ENCODE data around the gene PRLHR.
"Not testable (repeated sequence)": the region's sequence is repeated elsewhere in the genome, so short reads cannot be mapped to it uniquely, and the experiment has no call there.

Gene PRLHR

DNA sequence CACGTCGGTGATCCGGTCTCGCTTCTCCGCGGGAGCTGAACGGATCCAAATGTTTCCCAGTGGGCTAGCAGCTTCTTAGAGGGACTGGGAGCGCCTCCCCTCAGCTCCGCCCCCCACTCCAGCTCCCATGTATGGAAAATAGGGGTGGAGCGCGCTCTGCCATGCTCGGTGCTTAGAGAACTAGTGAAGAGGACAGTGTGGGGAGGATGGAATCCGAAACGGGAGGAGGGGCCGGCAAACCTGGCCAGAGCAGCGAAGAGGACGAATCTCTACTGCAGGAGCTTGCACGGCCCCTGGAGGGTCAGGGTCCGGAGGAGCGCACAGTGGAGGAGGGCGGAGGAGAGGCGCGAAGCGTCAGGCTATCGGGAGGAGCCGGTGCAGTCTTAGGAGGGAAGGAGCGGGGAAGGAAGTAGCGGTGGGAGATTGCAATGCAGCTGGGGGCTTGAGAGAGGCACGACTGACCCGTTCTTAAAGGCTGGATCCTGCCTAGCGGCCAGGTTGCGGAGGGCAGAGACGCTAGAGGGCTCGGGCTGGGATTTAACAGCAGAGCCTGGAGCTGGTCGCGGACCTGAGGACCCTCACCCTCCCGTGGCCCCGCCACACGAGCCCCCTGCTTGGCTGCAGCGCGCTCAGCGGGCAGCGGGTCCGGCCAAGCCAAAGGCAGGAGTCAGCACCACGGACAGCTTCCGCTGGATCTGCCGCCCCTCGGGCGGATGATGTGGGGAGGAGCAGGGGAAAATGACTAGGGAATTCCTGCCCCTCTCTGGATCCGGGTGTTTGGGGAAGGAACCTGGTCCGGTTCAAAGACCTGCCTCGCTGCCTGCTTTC is at the start of gene PRLHR:
Gene PRLHR, minus strand, starts transcription at position 51 of the 828 bp plus-strand sequence. CDS start 404 bp downstream, outside the sequence.
- DNase-seq (ENCODE audit: low read depth, low spot score): no peak

DNA sequence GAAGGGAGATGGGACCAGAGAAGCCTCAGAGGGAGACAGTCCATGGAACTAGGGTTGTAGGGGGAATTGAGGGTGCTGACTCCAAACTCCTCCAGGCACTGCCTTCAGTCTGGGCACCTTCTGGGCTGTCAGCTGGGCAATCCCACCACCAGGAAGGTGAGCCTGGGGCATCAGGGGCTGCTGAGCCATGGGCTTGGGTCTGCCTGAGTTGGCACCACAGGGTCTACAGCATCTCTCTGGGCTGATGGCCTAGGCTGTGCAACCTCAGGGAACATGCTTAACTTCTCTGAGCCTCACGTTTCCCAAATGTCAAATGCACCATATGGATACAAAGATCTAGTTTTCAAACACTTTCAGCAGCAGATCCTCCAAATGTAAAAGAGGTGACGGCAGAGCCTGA is 46.8 kb upstream of the PRLHR start:
- DNase-seq (ENCODE audit: low read depth, low spot score): no peak

DNA sequence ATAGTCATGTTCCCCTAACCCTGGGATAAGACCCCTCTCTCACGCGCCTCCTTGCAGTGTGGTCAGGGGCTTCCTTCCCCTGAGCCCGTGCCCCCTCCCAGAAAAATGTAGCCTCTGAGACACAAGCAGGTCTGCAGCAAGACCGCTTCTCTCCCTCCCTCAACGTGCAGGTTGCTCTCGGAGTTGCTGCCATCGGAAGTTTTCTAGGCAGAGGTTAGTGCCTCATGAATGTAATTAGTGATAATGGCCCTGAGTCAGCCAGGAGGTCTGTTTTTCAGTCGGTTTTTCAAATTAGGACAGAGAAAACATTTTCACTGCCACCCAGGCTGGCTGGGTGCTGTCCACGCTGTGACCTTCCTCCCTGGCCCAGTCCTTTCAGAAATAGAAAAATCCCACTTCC is 43.2 kb upstream of the PRLHR start:
- no peak for DNase-seq (ENCODE audit: low read depth, low spot score)

DNA sequence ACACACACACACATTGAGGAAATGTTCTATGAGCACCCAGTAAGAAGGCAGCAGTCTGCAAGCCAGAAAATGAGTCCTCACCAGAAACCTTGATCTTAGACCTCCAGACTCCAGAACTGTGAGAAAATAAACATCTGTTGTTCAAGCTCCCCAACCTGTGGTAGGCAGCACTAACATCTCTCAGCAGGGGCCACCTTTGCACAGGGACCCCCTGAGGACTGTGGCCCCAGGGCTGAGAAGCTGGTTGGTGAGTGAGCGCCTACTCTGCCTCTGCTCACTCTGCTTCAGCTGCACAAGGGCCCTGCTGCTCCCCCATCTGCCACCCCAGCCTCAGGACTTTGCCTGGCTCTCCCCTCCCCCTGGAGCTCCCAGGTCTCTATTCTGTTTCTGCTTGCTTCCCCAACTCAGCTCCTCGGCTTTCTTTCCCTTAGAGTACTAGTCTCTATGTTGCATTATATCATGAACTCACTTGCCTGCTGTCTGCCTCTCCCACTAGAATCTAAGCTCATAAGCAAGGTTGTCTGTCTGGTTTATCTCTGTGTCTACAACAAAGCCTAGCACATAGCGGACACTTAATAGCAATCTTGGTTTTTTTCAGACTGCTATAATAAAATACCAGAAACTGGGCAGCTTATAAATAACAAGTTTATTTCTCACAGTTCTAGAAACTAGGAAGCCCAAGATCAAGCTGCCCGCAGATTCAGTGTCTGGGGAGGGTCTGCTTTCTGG is 40.4 kb upstream of the PRLHR start:
- DNase-seq (ENCODE audit: low read depth, low spot score): no peak

DNA sequence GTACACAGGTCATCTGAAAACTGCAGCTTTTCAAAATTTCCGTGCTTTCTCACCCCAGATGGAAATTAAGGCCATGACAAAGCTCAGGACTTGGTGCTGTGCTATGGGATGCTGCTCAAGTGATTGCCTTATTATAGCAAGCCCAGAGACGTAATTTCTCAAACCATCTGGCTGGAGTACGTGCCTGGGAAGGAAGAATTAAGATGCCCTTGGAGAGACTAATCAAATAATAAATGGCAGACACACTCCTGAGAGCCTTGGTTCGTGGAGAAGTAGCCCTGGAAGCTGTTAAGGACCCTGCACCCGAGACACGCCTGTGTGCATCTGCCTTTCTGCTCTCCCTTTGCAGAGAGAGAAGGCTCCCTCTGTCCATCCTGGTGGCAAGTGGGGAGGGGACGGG is 38.3 kb upstream of the PRLHR start:
- DNase-seq (ENCODE audit: low read depth, low spot score): no peak

DNA sequence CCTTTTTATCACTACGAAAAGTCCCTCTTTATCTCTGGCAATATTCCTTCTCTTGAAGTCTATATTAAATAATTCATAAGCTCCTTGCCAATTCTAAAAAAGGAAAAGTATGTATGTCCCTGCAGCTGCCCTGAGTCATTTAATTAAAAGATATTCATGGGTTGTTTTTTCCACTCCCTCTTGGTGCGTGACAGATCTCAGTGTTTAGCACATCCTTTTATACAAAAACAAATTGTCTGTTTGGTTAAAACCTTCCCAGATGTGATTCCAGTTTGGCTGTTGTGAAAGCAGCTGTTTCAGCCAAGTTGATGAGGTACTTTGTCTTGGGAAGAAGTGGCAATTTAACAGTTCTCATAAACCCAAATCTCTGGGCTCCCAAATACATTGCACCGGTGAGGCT is 33.8 kb upstream of the PRLHR start:
- DNase-seq (ENCODE audit: low read depth, low spot score): no peak

DNA sequence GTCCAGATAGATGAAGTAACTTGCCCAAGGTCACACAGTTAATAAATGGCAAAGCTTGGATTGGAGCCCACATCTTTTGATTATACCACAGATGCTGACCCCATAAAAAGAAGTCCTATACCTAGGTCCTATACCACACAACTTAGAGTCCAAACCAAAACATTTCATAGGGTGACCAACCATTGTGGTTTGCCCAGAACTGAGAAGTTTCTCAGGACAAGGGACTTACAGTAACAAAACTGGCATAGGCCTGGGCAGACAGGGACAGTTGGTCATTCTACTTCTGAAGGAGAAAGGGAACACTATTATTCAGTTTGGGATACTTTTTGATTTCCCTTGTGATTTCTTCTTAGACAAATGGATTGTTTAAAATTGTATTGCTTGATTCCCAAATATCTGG is 32.9 kb upstream of the PRLHR start:
- no peak for DNase-seq (ENCODE audit: low read depth, low spot score)

DNA sequence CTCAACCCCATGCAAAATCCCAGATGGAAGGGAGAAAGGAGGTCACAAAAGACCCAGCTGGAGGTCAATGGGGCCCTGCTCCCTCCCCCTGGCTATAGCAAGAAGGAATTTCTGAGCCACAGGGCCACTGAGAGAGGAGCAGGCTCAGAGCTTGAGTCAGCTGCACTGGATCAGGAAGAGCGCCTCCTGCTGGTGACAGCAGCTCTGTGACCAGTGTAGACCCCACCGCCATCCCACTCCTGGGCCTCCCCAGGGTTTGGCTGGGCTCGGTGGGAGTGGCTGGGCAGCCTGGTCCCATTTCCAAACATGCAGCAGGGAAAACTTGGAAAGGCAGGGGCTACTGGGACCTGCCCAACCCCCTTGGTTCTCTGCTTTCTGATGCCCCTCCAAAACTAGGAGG is 31.5 kb upstream of the PRLHR start:
- DNase-seq (ENCODE audit: low read depth, low spot score): no peak

DNA sequence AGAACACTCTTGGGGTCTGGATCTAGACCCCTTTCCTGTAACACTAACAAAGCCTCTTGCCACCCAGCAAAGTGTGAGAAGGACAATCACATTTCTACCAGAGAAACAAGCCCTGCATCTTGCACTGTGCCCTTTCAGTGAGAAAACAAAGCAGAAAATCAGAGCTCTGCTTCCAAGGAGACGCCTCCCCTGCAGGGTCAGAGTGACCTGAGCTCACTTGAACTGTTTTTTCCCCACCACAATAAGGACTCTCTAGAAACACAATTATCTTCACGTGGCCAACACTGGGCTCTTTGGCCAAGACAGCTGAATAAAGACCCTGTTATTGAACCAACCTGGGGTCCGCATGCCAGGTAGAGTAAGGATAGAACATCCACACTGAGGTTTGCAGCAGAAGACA is 30.1 kb upstream of the PRLHR start:
- no peak for DNase-seq (ENCODE audit: low read depth, low spot score)

DNA sequence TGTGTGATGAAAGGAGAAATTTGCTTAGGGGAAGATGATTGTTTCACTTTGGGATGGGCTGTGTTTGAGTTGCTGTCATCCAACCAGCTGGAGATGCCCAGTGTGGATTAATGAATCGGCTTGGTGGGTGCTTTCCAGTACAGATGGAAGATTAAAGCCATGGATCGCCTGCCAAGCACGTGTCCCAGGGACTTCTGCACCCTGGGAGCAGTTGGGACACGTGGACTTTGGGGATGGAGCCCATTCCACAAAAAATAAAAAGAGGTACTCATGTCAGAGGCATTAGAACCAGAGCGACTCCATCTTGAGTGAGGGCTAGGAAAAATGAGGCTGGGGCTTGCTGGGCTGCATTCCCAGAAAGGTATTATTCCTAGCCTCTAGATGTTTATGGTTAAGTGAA is 29.3 kb upstream of the PRLHR start:
- DNase-seq (ENCODE audit: low read depth, low spot score): no peak

DNA sequence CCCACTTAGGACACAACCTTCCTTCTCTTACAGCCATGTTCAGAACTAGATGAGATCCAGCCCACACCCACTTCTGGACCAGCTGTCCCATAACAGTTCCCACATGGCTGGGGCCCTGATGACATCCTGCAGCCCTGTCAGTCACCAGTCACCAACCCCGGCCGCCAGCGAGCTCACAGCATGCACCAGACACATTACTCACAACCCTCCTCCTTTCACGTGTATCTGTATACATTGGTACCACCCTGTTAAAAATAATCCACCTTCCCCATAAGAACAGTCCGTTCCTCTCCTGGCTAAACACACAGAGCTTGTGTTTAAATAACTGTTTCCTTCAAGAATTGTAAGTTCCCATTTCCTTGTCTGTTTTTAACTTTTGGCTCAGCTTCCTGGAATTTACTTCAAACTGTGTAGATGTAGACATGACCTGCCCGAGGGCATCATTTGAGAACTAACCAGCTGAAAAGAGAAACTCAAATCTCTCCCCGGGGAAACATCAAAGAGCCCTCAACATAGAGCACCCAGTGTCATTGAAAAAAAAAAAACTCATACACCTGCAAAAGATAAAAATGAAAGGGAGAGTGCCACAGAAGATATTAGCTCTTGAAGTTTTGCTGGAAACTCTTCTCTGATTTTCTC is 26.0 kb upstream of the PRLHR start:
- no peak for DNase-seq (ENCODE audit: low read depth, low spot score)

DNA sequence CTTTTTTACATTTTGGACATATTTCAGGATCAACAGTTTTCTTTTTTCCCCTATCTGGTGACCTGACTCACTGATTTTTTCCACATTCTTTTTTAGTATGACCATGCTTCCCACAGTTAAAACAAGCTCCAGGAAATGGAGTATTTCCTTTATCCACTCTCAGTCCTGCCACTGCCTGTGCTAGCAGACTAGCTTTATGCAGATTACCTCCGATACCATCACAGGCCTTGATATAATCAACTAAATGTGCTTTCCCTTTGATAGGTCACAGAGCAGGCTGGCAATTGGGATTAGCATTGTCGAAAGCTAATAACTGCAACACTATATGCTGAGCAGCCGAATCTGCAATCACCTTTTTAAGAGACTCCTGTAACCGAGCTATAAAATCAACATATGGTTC is 18.4 kb upstream of the PRLHR start:
- DNase-seq (ENCODE audit: low read depth, low spot score): not testable (repeated sequence)

DNA sequence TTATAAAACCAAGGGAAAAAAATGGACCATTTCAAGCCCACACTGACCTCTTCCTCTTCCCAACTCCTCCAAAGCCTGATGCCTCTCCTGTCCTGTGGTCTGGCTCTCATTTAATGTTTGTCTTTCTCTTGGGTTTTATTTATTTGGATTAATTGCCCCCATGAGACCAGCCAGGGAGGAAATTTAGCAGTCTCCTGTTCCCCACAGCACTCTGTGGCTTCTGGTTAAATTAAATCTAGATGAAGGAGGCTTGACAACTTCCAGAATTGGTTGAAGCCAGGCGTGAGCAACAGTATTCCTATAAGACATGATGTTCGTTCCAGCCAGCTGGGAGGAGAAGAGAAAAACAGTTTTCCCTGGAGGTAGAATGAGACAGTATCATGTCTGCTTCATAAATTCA is 15.1 kb upstream of the PRLHR start:
- no peak for DNase-seq (ENCODE audit: low read depth, low spot score)

DNA sequence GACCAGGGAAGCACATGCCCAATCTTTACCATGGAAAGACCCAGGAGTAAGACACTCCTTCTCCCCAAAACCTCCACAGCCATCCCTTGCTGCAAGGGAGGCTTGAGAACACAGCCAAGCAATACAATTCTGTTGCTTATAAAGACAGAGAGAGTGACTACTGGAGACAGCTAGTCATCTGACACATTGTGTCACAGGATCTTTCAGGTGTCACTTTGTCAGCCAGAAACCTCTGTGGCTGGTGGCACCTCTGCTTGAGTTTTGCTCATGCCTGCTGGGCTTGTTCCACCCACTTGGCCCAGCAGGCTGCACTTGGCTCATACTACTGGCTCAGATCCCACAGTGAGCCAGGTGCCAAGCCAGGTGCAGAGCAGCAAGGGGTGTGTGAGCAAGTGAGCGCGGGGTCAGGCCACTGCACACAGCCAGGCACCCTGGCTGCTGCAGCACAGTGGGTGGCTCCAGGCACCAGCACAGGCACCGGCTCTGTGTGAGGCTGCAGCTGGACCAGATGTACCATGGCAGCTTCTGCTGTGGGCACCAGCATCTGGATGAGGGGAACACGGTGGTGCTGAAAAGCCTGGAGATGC is 12.4 kb upstream of the PRLHR start:
- no peak for DNase-seq (ENCODE audit: low read depth, low spot score)

DNA sequence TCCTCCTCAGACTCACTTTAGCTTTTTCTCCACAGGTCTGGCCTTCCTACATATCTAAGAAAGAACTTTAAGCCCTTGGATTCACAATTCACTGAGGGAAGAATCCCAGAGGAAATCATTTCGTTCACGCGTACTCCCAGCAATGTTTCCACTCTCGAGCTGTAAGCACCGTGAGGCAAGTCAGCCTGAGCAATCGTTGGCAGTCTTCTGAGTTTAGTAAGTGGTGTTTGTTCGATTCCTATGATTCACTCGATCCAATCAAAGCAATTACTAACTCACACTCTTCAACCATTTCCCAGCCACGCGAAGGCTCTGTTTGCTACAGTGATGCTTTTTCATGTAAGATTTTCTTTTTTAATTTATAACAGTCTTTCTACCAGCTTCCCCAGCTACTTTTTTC is 10.2 kb upstream of the PRLHR start:
- no peak for DNase-seq (ENCODE audit: low read depth, low spot score)

DNA sequence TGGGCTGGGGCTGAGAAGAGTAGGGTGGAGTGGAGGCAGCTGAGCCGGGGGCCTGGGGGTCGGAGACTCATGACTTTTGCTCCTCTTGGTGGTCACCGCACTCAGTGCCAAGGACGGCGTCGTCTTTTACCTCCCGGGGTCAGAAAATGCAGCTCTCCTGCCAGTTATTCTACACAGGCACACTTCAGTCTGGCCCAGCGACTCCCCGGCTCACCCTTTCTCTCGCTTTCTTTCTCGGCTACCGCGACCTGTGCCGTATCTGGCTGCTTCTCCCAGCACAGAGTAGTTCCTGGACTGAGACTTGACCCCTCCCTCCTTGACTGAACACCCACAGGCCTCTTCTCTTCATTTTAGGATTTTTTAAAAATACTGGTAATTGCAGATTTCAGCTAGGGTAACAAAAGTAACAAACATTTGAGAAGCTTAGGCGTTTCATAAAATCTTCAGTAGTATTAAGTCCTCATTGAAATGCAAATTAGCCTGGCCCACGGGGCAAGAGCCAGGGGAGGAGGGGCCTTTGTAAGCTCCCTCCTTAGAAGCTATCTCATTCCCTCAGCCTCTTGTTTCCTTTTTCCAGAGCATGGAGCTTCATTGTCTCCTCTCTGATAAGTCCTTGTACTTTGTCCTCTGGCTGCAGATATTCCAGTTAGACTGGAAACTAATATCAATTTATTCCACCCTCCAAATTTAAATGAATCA is 1.1 kb upstream of the PRLHR start:
- DNase-seq (ENCODE audit: low read depth, low spot score): no peak

DNA sequence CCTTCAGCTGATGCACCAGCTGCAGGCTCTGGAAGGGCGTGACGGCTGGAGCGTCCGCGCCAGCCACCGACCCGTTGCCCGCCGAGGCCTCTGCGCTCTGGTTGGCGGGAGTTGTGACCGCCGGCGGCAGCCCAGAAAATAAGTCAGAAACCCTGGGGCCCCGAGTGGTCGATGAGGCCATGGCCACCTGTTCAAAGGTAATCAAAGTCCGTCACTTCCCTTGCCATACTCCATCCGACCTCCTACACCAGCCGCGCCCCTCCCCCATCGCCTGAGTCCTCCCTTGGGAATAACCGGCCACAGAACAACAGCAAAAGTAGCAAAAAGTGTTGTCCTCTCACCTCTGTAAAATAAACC is 406 bp downstream of the PRLHR start:
- DNase-seq (ENCODE audit: low read depth, low spot score): no peak

DNA sequence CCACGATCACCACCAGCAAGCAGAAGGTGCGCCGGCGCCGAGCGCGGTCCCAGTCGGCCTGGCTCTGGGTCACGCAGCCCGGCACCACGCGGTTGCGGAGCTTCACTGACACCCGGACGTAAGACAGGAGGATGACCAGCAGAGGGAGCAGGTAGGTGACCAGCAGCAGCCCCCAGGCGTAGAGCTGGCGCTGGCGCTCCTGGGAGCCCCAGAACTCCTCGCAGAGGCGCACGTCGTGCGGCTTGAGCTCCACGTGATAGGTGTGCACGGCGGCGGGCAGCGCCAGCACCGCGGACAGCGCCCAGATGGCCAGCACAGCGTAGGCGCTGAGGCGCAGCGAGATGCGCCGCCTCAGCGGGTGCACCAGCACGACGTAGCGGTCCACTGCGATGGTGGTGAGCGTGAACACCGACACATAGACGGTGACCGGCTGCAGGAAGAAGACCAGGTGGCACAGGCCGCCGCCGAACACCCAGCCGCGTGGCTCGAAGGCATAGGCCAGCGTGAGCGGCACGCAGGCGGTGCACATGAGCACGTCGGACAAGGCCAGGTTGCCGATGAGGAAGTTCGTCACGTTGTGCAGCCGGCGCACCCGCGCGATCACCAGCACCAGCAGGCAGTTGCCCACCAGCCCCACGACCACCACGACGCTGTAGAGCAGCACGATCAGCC is 920 bp downstream of the PRLHR start:
- DNase-seq (ENCODE audit: low read depth, low spot score): no peak

DNA sequence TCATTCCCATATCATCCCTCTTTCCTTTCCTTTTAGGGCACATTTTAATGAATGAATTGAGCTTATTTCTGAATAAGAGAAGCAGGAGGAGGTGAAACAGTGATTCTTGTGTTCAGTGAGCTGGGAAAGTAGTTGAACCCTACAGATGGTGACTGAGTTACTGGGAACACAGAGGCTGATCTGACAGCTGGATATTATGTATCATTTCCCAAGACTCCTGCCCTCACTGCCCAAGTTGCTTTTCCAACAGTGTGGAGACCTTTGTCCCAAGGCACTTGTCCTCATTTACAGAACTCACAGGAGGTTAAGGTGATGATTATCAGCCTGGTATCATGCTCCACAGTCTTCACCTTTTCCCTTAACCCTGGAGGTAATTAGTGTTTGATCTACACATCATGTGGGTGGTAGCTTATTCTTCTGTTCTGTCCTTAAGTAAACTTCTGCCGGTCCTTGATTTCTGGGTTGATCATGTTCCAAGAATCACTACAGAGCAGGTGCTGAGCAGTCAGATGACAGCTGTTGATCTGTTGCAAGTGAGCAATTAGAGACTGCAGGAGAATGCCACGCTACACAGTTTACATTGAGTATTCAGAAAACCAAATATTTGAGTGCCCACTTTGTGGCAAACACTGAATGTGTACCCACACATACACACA is 2.6 kb downstream of the PRLHR start:
- no peak for DNase-seq (ENCODE audit: low read depth, low spot score)

DNA sequence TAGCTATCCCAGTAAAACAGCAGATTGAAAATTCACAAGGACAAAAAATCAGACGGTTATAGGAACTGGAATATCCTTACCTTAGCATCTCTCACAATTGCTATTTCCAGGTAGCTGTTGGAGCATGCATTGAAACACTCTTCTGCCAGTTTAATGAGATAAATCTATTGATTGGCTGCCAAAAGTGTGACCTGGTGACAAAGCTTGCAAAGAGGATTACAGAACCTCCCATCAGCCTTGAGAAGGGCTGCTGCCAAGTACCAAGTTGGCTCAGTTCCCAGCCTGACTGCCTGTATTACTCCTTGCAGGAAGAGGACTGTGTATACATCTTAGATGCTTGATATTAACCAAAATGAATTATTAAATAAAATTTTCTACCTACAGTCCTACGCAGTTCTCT is 5.1 kb downstream of the PRLHR start:
- no peak for DNase-seq (ENCODE audit: low read depth, low spot score)
